OCI-LY7 (cell line): ENCODE data around the gene ZNF480. TPM values are rescaled to one million over a fixed set of nuclear protein-coding genes. Genes with fewer than 3 reads are reported as not detected.
"Not testable (repeated sequence)": the region's sequence is repeated elsewhere in the genome, so short reads cannot be mapped to it uniquely, and the experiment has no call there.

Experiments used
- BruUV-seq: library from RNA; stranded (reverse); fragments of 400-500 nt; replicated peaks from 2 replicates; lab custom pipeline; 2021; lab: Mats Ljungman, UMichigan
- CTCF ChIA-PET: fragments of 300-600 bp; sonication (Branson Sonifier 250); formaldehyde crosslinking; loops from one replicate; lab custom pipeline; 2022; ENCODE audit warnings: antibody characterized with exemption; ENCODE audit not compliant: unreplicated experiment; lab: Charles Lee
- POLR2A ChIA-PET: fragments of 300-600 bp; sonication (Branson Sonifier 250); formaldehyde crosslinking; loops from one replicate; lab custom pipeline; 2022; ENCODE audit warnings: antibody characterized with exemption; lab: Charles Lee
- DNase-seq: peaks from one replicate; pipeline ENCODE4 v3.0.0-alpha.2; 2015; ENCODE audit warnings: low spot score
- H2AFZ ChIP-seq: fragments of 200-600 bp; sonication (generic), shearing (Covaris generic); 2 replicates; pipeline ENCODE4 v1.6.1; 2014; ENCODE audit warnings: mild to moderate bottlenecking, antibody characterized with exemption, low read length, moderate library complexity
- H3K27ac ChIP-seq: fragments of 200-600 bp; sonication (generic); 2 replicates; pipeline ENCODE4 v1.5.1; 2014; ENCODE audit warnings: mixed run types, low read depth, mild to moderate bottlenecking, moderate library complexity, low read length, inconsistent platforms; ENCODE audit not compliant: poor library complexity, severe bottlenecking
- H3K36me3 ChIP-seq: fragments of 200-600 bp; sonication (generic); 2 replicates; pipeline ENCODE4 v1.6.1; 2014; ENCODE audit warnings: mild to moderate bottlenecking, antibody characterized with exemption, low read length, moderate library complexity, mixed read lengths; ENCODE audit not compliant: insufficient read depth
- H3K4me1 ChIP-seq: fragments of 200-600 bp; sonication (generic); 2 replicates; pipeline ENCODE4 v1.5.1; 2014; ENCODE audit warnings: mild to moderate bottlenecking, low read length; ENCODE audit not compliant: insufficient read depth, poor library complexity, severe bottlenecking
- H3K4me2 ChIP-seq: fragments of 200-600 bp; sonication (generic); 2 replicates; pipeline ENCODE4 v1.6.1; 2014; ENCODE audit warnings: mild to moderate bottlenecking, low read length
- H3K4me3 ChIP-seq: fragments of 200-600 bp; sonication (generic); 2 replicates; pipeline ENCODE4 v1.5.1; 2014; ENCODE audit warnings: mild to moderate bottlenecking, low read depth, low read length; ENCODE audit not compliant: poor library complexity, severe bottlenecking
- H3K79me2 ChIP-seq: fragments of 200-600 bp; sonication (generic); 2 replicates; pipeline ENCODE4 v1.6.1; 2016; ENCODE audit warnings: low read depth, mild to moderate bottlenecking, low read length, moderate library complexity, mixed read lengths; ENCODE audit not compliant: insufficient read depth
- H3K9me2 ChIP-seq: fragments of 200-600 bp; sonication (generic); 2 replicates; pipeline ENCODE4 v1.6.1; 2016; ENCODE audit warnings: mild to moderate bottlenecking, low read length, mixed read lengths; ENCODE audit not compliant: insufficient read depth
- H3K9me3 ChIP-seq: fragments of 200-600 bp; sonication (generic); 2 replicates; pipeline ENCODE4 v1.6.1; 2014; ENCODE audit warnings: mild to moderate bottlenecking, mixed run types, low read length, mixed read lengths
- H4K20me1 ChIP-seq: fragments of 200-600 bp; sonication (generic); 2 replicates; pipeline ENCODE4 v1.6.1; 2014; ENCODE audit warnings: mild to moderate bottlenecking, antibody characterized with exemption, low read length, moderate library complexity, mixed read lengths; ENCODE audit not compliant: insufficient read depth
- EZH2phosphoT487 ChIP-seq: fragments of 200-600 bp; sonication (generic); IDR thresholded peaks from 2 replicates; pipeline ENCODE4 v1.6.1; 2018; ENCODE audit warnings: low read depth, borderline replicate concordance, mild to moderate bottlenecking, mixed run types, antibody characterized with exemption, low read length, moderate library complexity, mixed read lengths
- intact Hi-C: fragments of 100-400 bp; cut with micrococcal nuclease; formaldehyde crosslinking; loops from one replicate; pipeline ENCODE4 v1.10.0; 2022; ENCODE audit not compliant: unreplicated experiment
- total RNA-seq, 2 experiments: library from RNA; depleted of rRNA in 1 of 2; stranded (reverse); fragments of >200 nt in 1 of 2; shearing (Covaris generic) in 1 of 2; gene quantifications; 2 replicates each; pipeline ENCODE4 v1.2.3, GENCODE V29; 2014 to 2022
- TF ChIP-seq, protein P1 (sequence below): fragments of 200-600 bp; sonication (generic); conservative IDR thresholded peaks from 2 replicates; pipeline ENCODE4 v1.5.1; 2014; ENCODE audit warnings: mild to moderate bottlenecking, antibody characterized with exemption, low read length, moderate library complexity, mixed read lengths

The ZNF480 gene
- total RNA-seq, 2 experiments from 2014 or later, result 12.0 to 15.5 TPM

GRCh38 chr19:52336117-52336790 lies 39.3 kb downstream of the ZNF480 start, which contains the start of gene ZNF610:
Gene ZNF610, plus strand, starts transcription at chr19:52336243. Its CDS starts 12,930 bp downstream, at chr19:52349173.
- Histone ChIP-seq H4K20me1 (no peaks in the 10 kb centered on the region), H2AFZ (peak within 1 kb of the TSS; percentile 67; the same call in 1 of the 2 replicates), H3K36me3 (no peaks in the 10 kb centered on the region), H3K4me1 (no peaks in the 10 kb centered on the region), H3K9me2 (no peaks in the 10 kb centered on the region), H3K27ac (no peak within 1 kb of the TSS), H3K79me2 (no peaks in the 10 kb centered on the region), H3K4me3 (peak within 1 kb of the TSS; percentile 59), H3K9me3 (peaks cover 19% of the 10 kb centered on the region), H3K4me2 (peak within 1 kb of the TSS; percentile 25; the same call in 1 of the 2 replicates)
- intact Hi-C loops, result no loop called here
- CTCF ChIA-PET, result no interaction called here
- POLR2A ChIA-PET, result no interaction called here
- peak; percentile 70 for DNase-seq
- TSS peak; percentile 86 for BruUV-seq
- no peak for TF ChIP-seq EZH2phosphoT487
- TF ChIP-seq, protein P1, sequence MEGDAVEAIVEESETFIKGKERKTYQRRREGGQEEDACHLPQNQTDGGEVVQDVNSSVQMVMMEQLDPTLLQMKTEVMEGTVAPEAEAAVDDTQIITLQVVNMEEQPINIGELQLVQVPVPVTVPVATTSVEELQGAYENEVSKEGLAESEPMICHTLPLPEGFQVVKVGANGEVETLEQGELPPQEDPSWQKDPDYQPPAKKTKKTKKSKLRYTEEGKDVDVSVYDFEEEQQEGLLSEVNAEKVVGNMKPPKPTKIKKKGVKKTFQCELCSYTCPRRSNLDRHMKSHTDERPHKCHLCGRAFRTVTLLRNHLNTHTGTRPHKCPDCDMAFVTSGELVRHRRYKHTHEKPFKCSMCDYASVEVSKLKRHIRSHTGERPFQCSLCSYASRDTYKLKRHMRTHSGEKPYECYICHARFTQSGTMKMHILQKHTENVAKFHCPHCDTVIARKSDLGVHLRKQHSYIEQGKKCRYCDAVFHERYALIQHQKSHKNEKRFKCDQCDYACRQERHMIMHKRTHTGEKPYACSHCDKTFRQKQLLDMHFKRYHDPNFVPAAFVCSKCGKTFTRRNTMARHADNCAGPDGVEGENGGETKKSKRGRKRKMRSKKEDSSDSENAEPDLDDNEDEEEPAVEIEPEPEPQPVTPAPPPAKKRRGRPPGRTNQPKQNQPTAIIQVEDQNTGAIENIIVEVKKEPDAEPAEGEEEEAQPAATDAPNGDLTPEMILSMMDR, result no peak

DNA sequence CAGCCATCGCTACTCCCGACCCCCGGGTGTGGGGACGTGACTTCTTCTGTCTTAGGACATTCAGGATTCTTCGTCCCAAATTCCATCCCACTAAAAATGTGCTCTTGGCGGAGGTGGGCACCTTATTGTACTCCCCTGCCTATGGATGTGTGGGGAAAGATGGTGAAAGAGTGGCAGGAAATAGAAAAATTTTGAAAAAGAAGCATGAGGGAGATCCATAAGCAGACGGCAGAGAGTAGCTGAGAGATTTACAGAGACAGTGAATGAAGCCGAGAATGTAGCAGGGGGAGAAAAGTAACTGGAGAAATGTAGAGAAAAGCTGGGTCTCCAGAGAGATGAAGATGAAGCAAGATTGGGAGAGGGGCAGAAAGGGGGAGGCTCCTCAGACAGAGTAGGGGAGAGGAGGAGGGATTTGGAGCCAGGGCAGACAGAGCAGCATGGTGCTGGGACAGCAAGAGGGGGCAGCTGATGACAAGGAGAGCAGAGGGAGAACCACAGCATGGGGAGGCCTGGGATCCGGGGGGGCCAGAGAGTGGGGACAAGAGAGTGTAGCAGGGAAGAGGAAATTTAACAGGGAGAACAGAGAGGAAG lies 39.9 kb downstream of the ZNF480 start:
- no peaks in the 10 kb centered on the region for H3K4me1 ChIP-seq
- TF ChIP-seq, protein P1, result no peak
- no peak for TF ChIP-seq EZH2phosphoT487
- ChIA-PET POLR2A (no interaction called here), CTCF (no interaction called here)
- no peak overlapping the region for H3K27ac ChIP-seq
- no peaks in the 10 kb centered on the region for H3K9me2 ChIP-seq
- no peaks in the 10 kb centered on the region for H3K79me2 ChIP-seq
- no peak for DNase-seq
- H3K4me2 ChIP-seq, result peak overlapping the region; percentile 25; the same call in 1 of the 2 replicates
- no peak overlapping the region for H2AFZ ChIP-seq
- no peaks in the 10 kb centered on the region for H4K20me1 ChIP-seq
- BruUV-seq, result no TSS peak
- intact Hi-C loops, result no loop called here
- peak overlapping the region; percentile 59 for H3K4me3 ChIP-seq
- peaks cover 15% of the 10 kb centered on the region; the same call in 1 of the 2 replicates for H3K9me3 ChIP-seq
- H3K36me3 ChIP-seq, result no peaks in the 10 kb centered on the region

GRCh38 chr19:52339022-52339421 lies 42.1 kb downstream of the ZNF480 start:
- CTCF ChIA-PET, POLR2A ChIA-PET, H3K36me3 ChIP-seq, H3K79me2 ChIP-seq, BruUV-seq, H4K20me1 ChIP-seq, H3K4me2 ChIP-seq, H3K4me1 ChIP-seq, H2AFZ ChIP-seq, intact Hi-C loops, H3K9me3 ChIP-seq, H3K27ac ChIP-seq, H3K4me3 ChIP-seq, DNase-seq, H3K9me2 ChIP-seq: not testable (repeated sequence)
